SK-N-SH (cell line): ENCODE data around the gene C12orf57. TPM values are rescaled to one million over a fixed set of nuclear protein-coding genes. Genes with fewer than 3 reads are reported as not detected.

Source experiments
- CTCF ChIA-PET: fragments of 300-600, 350-600 bp; formaldehyde crosslinking; extraction: SDS; loops from one replicate; lab custom pipeline; 2021; lab: Yijun Ruan, JAX
- POLR2A ChIA-PET: fragments of 350-600 bp; sonication (Branson Sonifier 250); formaldehyde crosslinking; extraction: SDS; loops from one replicate; lab custom pipeline; 2020; ENCODE audit warnings: antibody characterized with exemption, inconsistent platforms; lab: Yijun Ruan, JAX
- DNase-seq: peaks from one replicate; pipeline ENCODE4 v3.0.0; 2012
- H2AFZ ChIP-seq: fragments of 200-600 bp; sonication (generic); 2 replicates; pipeline ENCODE4 v1.8.1; 2016; ENCODE audit warnings: antibody characterized with exemption, mild to moderate bottlenecking, low read depth
- H3F3A ChIP-seq: fragments of 200-600 bp; sonication (generic); replicated peaks from 2 replicates; pipeline ENCODE3; 2016; ENCODE audit warnings: antibody characterized with exemption, mild to moderate bottlenecking; ENCODE audit not compliant: insufficient read depth
- H3K27ac ChIP-seq, 2 experiments: fragments of 200-500 bp in 1 of 2; fragments of 200-600 bp in 1 of 2; sonication (Bioruptor generic) in 1 of 2; sonication (generic), shearing (Covaris generic) in 1 of 2; 2 replicates each; pipeline versions ENCODE4 v1.5.1 to v1.6.1; 2014 to 2016; ENCODE audit warnings: low read depth in 2 of 2, inconsistent platforms in 1 of 2, low read length in 1 of 2, mild to moderate bottlenecking in 1 of 2, mixed read lengths in 1 of 2
- H3K27me3 ChIP-seq: fragments of 200-600 bp; sonication (generic), shearing (Covaris generic); 2 replicates; pipeline ENCODE4 v1.6.1; 2016; ENCODE audit warnings: mixed run types; ENCODE audit not compliant: insufficient read depth
- H3K36me3 ChIP-seq, 2 experiments: fragments of 200-500 bp in 1 of 2; fragments of 200-600 bp in 1 of 2; sonication (Bioruptor generic) in 1 of 2; sonication (generic) in 1 of 2; replicated peaks in 1 of 2; 2 replicates each; pipeline versions ENCODE3 to v1.5.1; 2014 to 2016; ENCODE audit warnings: low read length in 1 of 2, mild to moderate bottlenecking in 1 of 2; ENCODE audit not compliant: insufficient read depth in 2 of 2, control insufficient read depth in 1 of 2
- H3K4me1 ChIP-seq, 2 experiments: fragments of 200-500 bp in 1 of 2; fragments of 200-600 bp in 1 of 2; sonication (Bioruptor generic) in 1 of 2; sonication (generic), shearing (Covaris generic) in 1 of 2; 2 replicates each; pipeline versions ENCODE4 v1.5.1 to v1.6.1; 2014 to 2016; ENCODE audit warnings: low read depth in 1 of 2, low read length in 1 of 2, mixed run types in 1 of 2; ENCODE audit not compliant: insufficient read depth in 2 of 2, control insufficient read depth in 1 of 2
- H3K4me2 ChIP-seq: fragments of 200-600 bp; sonication (generic), shearing (Covaris generic); 2 replicates; pipeline ENCODE4 v1.6.1; 2017; ENCODE audit warnings: mixed run types
- H3K4me3 ChIP-seq, 2 experiments: fragments of 200-500 bp in 1 of 2; fragments of 200-600 bp in 1 of 2; sonication (Bioruptor generic) in 1 of 2; sonication (generic), shearing (Covaris generic) in 1 of 2; 2 replicates each; pipeline versions ENCODE4 v1.5.1 to v1.8.1; 2014 to 2016; ENCODE audit warnings: low read depth in 2 of 2, inconsistent platforms in 1 of 2, low read length in 1 of 2, mild to moderate bottlenecking in 1 of 2, mixed read lengths in 1 of 2, moderate library complexity in 1 of 2
- H3K79me2 ChIP-seq: fragments of 200-600 bp; sonication (generic); 2 replicates; pipeline ENCODE4 v1.8.1; 2017; ENCODE audit warnings: mild to moderate bottlenecking; ENCODE audit not compliant: insufficient read depth
- H3K9ac ChIP-seq: fragments of 200-600 bp; sonication (generic); 2 replicates; pipeline ENCODE4 v1.6.1; 2017; ENCODE audit warnings: mixed run types
- H3K9me2 ChIP-seq: fragments of 200-600 bp; sonication (generic); 2 replicates; pipeline ENCODE4 v1.6.1; 2017; ENCODE audit warnings: mixed run types
- H3K9me3 ChIP-seq: fragments of 200-600 bp; sonication (generic); 2 replicates; pipeline ENCODE4 v1.6.1; 2017; ENCODE audit warnings: mixed run types, mild to moderate bottlenecking, moderate library complexity
- H4K20me1 ChIP-seq: fragments of 200-600 bp; sonication (generic); 2 replicates; pipeline ENCODE4 v1.6.1; 2017; ENCODE audit warnings: mild to moderate bottlenecking, mixed run types; ENCODE audit not compliant: insufficient read depth
- CHD2 ChIP-seq: fragments of 150-350 bp; IDR thresholded peaks from 2 replicates; pipeline ENCODE4 v1.6.1; 2018; ENCODE audit warnings: low read length; ENCODE audit not compliant: partially characterized antibody
- ELF1 ChIP-seq: IDR thresholded peaks from 2 replicates; pipeline ENCODE4 v1.4.0; 2012
- EP300 ChIP-seq, 2 experiments: IDR thresholded peaks; 2 replicates each; pipeline versions ENCODE4 v1.4.0 to v1.6.1; 2012; ENCODE audit warnings: borderline replicate concordance in 1 of 2, low read depth in 1 of 2, low read length in 1 of 2
- EZH2phosphoT487 ChIP-seq: fragments of 200-600 bp; sonication (generic); IDR thresholded peaks from 2 replicates; pipeline ENCODE4 v1.6.1; 2017; ENCODE audit warnings: low read depth, mixed run types, mild to moderate bottlenecking, antibody characterized with exemption, moderate library complexity, borderline replicate concordance
- FOSL2 ChIP-seq: IDR thresholded peaks from 2 replicates; pipeline ENCODE4 v1.4.0; 2012; ENCODE audit warnings: low read depth, mild to moderate bottlenecking, moderate library complexity, borderline replicate concordance
- FOXJ3 ChIP-seq: sonication (generic); formaldehyde crosslinking; IDR thresholded peaks from 2 replicates; pipeline ENCODE4 v1.5.1; 2020; ENCODE audit warnings: mild to moderate bottlenecking, missing genetic modification reagents
- FOXM1 ChIP-seq: IDR thresholded peaks from 2 replicates; pipeline ENCODE4 v1.4.0; 2012; ENCODE audit warnings: low read depth, mild to moderate bottlenecking
- GATA2 ChIP-seq: sonication (generic); formaldehyde crosslinking; IDR thresholded peaks from 2 replicates; pipeline ENCODE4 v1.5.0; 2020; ENCODE audit warnings: mild to moderate bottlenecking, missing genetic modification reagents
- MAX ChIP-seq: IDR thresholded peaks from 2 replicates; pipeline ENCODE4 v1.4.0; 2012; ENCODE audit warnings: low read depth
- POLR2AphosphoS5 ChIP-seq: IDR thresholded peaks from 2 replicates; pipeline ENCODE4 v1.6.1; 2012; ENCODE audit warnings: low read depth, low read length
- RAD21 ChIP-seq: IDR thresholded peaks from 2 replicates; pipeline ENCODE4 v1.6.1; 2012; ENCODE audit warnings: mild to moderate bottlenecking, low read length
- RXRA ChIP-seq: IDR thresholded peaks from 2 replicates; pipeline ENCODE4 v1.4.0; 2012; ENCODE audit warnings: low read depth, mild to moderate bottlenecking, borderline replicate concordance
- SIN3A ChIP-seq: IDR thresholded peaks from 2 replicates; pipeline ENCODE4 v1.6.1; 2012; ENCODE audit warnings: low read depth, mild to moderate bottlenecking, low read length, moderate library complexity, borderline replicate concordance
- SMC3 ChIP-seq: IDR thresholded peaks from 2 replicates; pipeline ENCODE4 v1.6.1; 2012; ENCODE audit warnings: low read depth, low read length, improper control_type of control experiment
- TAF1 ChIP-seq: IDR thresholded peaks from 2 replicates; pipeline ENCODE4 v1.6.1; 2012; ENCODE audit warnings: low read depth, mild to moderate bottlenecking, low read length, moderate library complexity, borderline replicate concordance
- YY1 ChIP-seq: IDR thresholded peaks from 2 replicates; pipeline ENCODE4 v1.4.0; 2012; ENCODE audit warnings: low read depth, mild to moderate bottlenecking
- WGBS: methylation state at CpG from one replicate; pipeline ENCODE4 v1.1.6; 2017; ENCODE audit warnings: low lambda C conversion rate; 5-methylcytosine and 5-hydroxymethylcytosine counted together
- polyA plus RNA-seq, 3 experiments: library from polyadenylated mRNA; depleted of rRNA; stranded (reverse); fragments of >200 nt; gene quantifications; 2 replicates each; pipeline ENCODE4 v1.2.3, GENCODE V29; 2012

Gene C12orf57
- polyA plus RNA-seq, 1 of the 3 experiments (the other 2 are of a cell fraction): 659 TPM

- Histone ChIP-seq H3K27ac (peak within 1 kb of the TSS; percentile 76 to 90), H3K9ac (peak within 1 kb of the TSS; percentile 94), H2AFZ (peak within 1 kb of the TSS; percentile 68), H3K9me2 (no peaks in the 10 kb centered on the region), H3K27me3 (no peaks in the 10 kb centered on the region), H3K4me1 (peaks cover 37 to 38% of the 10 kb centered on the region in 2 experiments), H3K36me3 (peaks cover 5 to 18% of the 10 kb centered on the region in 2 experiments), H3K4me3 (peak within 1 kb of the TSS; percentile 82 to 87), H3K9me3 (no peaks in the 10 kb centered on the region), H3F3A (peaks cover 33% of the 10 kb centered on the region), H3K79me2 (peaks cover 60% of the 10 kb centered on the region), H4K20me1 (peaks cover 39% of the 10 kb centered on the region), H3K4me2 (peak within 1 kb of the TSS; percentile 95)
- TF ChIP-seq CHD2 (peak; percentile 89), MAX (peak; percentile 60; the same call in 1 of the 2 replicates), ELF1 (no peak), FOXJ3 (CRISPR knock-in tag) (no peak), SIN3A (0 out of 2 replicates have a peak, but pooled peaks have one; percentile 45), TAF1 (peak; percentile 74), EP300 (IDR thresholded peaks at IDR 0.05; ENCODE audit: borderline replicate concordance in 1 of 2, low read depth in 1 of 2, low read length in 1 of 2) (peak; percentile 16 to 38; a peak in 2 of 4 replicates), SMC3 (no peak), GATA2 (no peak), POLR2AphosphoS5 (peak; percentile 68), EZH2phosphoT487 (no peak), RXRA (no peak), FOXM1 (no peak), FOSL2 (no peak)
- ChIA-PET POLR2A (interaction anchor here (0.7 to 7.3 kb wide), 7 partner anchors 10 to 60 kb away, joined by 3 to 82 read pairs (median 4); partner anchors contain the start of genes C12orf57, ENO2 and RNU7-1), CTCF (interaction anchor here (0.8 to 8.2 kb wide), 11 partner anchors 10 to 181 kb away, joined by 3 to 134 read pairs (median 10); partner anchors contain the start of genes C12orf57, ENO2 and RNU7-1)
- peak; percentile 91 for DNase-seq
- 2% methylated on average over 48 of the region's 66 CpGs for whole genome bisulfite sequencing
Measured at GRCh38 chr12:6927379-6928021, 16.3 kb upstream of the C12orf57 start, which contains the start of gene ATN1. Gene ATN1 (plus strand): TSS chr12:6927959. CDS start chr12:6934002, 6,043 bp downstream.

DNA sequence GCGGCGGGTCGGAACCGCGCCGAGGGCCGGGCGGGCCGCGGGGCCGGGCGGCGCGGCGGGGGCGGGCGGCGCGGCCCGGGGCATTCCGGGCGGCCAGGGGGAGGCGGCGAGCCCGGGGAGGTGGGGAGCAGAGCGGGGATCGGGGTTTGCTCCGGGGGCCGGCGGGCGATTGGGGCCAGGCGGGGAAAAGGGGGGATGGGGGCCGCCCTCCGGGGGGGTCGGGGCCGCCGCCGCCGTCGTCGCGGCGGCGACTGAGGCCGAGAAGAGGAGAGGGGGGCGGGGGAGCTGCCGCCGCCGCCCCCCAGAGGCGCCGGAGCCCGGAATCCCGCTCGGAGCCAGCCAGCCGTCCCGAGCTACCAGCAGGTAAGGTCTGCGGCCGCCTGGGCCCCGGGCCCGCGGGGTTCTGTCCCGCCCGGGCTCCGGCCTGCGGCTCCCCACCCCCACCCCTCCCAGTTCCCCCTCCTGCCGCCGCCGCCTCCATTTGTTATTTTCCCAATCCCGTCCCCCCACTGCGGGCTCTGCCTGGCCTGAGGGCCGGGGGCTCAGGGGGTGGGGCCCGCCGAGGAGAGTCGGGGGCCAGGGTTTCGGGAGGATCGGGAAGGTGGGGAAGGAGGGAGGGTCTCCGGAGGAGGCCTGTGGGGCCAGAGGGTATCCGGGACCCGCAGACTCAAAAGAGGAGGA is 15.7 kb upstream of the C12orf57 start:
- POLR2A ChIA-PET: interaction anchor here (0.6 to 7.3 kb wide), 6 partner anchors 10 to 21 kb away, joined by 3 to 82 read pairs (median 6); partner anchors contain the start of genes C12orf57, ENO2 and RNU7-1
- peaks cover 37 to 38% of the 10 kb centered on the region in 2 experiments for H3K4me1 ChIP-seq

More for the DNA sequence above, 15.7 kb upstream of the C12orf57 start:
- H3K27ac ChIP-seq: peak overlapping the region; percentile 50 to 76; a peak in 3 of 4 replicates
- no peaks in the 10 kb centered on the region for H3K27me3 ChIP-seq
- H3K9me3 ChIP-seq: no peaks in the 10 kb centered on the region
- TF ChIP-seq YY1 (0 out of 2 replicates have a peak, but pooled peaks have one; percentile 23), RAD21 (no peak), RXRA (no peak), GATA2 (no peak)
- H2AFZ ChIP-seq: no peak overlapping the region
- peaks cover 46% of the 10 kb centered on the region for H4K20me1 ChIP-seq
- CTCF ChIA-PET: interaction anchor here (1.1 to 6.7 kb wide), 4 partner anchors 10 to 36 kb away, joined by 3 to 33 read pairs (median 12); partner anchors contain the start of genes C12orf57 and RNU7-1
- DNase-seq: peak; percentile 78
- peak overlapping the region; percentile 95 for H3K4me2 ChIP-seq
- peaks cover 8 to 25% of the 10 kb centered on the region in 2 experiments for H3K36me3 ChIP-seq
- peaks cover 67% of the 10 kb centered on the region for H3K79me2 ChIP-seq
- peak overlapping the region; percentile 82 to 87 for H3K4me3 ChIP-seq
- 0% methylated on average over 11 of the region's 79 CpGs for WGBS
- H3K9ac ChIP-seq: peak overlapping the region; percentile 94
- H3F3A ChIP-seq: peaks cover 33% of the 10 kb centered on the region
- no peaks in the 10 kb centered on the region for H3K9me2 ChIP-seq
